Right lobe of liver (tissue), 6 donors: ENCODE measurements around the gene SH3RF3. TPM values are rescaled to one million over a fixed set of nuclear protein-coding genes. Genes with fewer than 3 reads are reported as not detected.
"Not testable (repeated sequence)": the region's sequence is repeated elsewhere in the genome, so short reads cannot be mapped to it uniquely, and the experiment has no call there.

Experiments
- ATAC-seq, 4 donors: fragments of 200-7000 bp; cut with Tn5 transposase; one replicate each; pipeline ENCODE4 v1.9.1; 2020; ENCODE audit warnings: mild to moderate bottlenecking in 4 of 4, moderate library complexity in 4 of 4
- DNase-seq, 3 donors: peaks; one replicate each; pipeline ENCODE4 v3.0.0-alpha.2; 2020
- H3K27ac ChIP-seq, 3 donors: fragments of 200-600 bp; one replicate each; pipeline ENCODE4 v1.8.0; 2022
- H3K27me3 ChIP-seq, 2 donors: fragments of 200-600 bp; one replicate each; pipeline ENCODE4 v1.8.0; 2022
- H3K36me3 ChIP-seq, 4 donors: fragments of 200-600 bp; sonication (generic) in 1 of 4; one replicate each; pipeline versions ENCODE4 v1.5.1 to v1.8.0; 2017 to 2022; ENCODE audit warnings: control low read depth in 1 of 4
- H3K4me1 ChIP-seq, 4 donors: fragments of 200-600 bp; sonication (generic) in 1 of 4; one replicate each; pipeline versions ENCODE4 v1.5.1 to v1.8.0; 2017 to 2022; ENCODE audit warnings: control low read depth in 1 of 4
- H3K4me3 ChIP-seq, 3 donors: fragments of 200-600 bp; one replicate each; pipeline ENCODE4 v1.8.0; 2022
- H3K9me3 ChIP-seq, 4 donors: fragments of 200-600 bp; sonication (generic) in 1 of 4; one replicate each; pipeline versions ENCODE4 v1.5.1 to v1.8.0; 2017 to 2022; ENCODE audit warnings: control low read depth in 1 of 4
- CTCF ChIP-seq, 4 donors: fragments of 200-600 bp in 3 of 4; fragments of 450-650 bp in 1 of 4; IDR thresholded peaks; one replicate each; pipeline versions ENCODE4 v1.5.1 to v1.8.0; 2016 to 2022; ENCODE audit warnings: antibody characterized with exemption in 4 of 4, mild to moderate bottlenecking in 2 of 4
- POLR2A ChIP-seq: fragments of 450-650 bp; IDR thresholded peaks from one replicate; pipeline ENCODE4 v1.6.1; 2017; ENCODE audit warnings: antibody characterized with exemption, mild to moderate bottlenecking
- WGBS: methylation state at CpG from one replicate; pipeline ENCODE4 v1.1.6; 2018; ENCODE audit warnings: low coverage, low lambda C conversion rate; ENCODE audit not compliant: insufficient coverage; ENCODE audit errors: missing lambda C conversion rate; 5-methylcytosine and 5-hydroxymethylcytosine counted together
- intact Hi-C, 2 donors: fragments of 100-400 bp; cut with DNase I; formaldehyde crosslinking; loops; one replicate each; pipeline versions ENCODE4 v1.11.2 to v1.14.1; 2022
- total RNA-seq, 6 experiments: library from RNA; depleted of rRNA in 2 of 6; stranded (reverse); fragments of >200 nt in 2 of 6; fragmentation: NEBNext Ultra II Directional in 3 of 6; extraction: Animal tissue kit (Norgen Biotek cat#: 25700) in 3 of 6; gene quantifications; one replicate each; pipeline versions ENCODE4 v1.1.0 to v1.2.4, GENCODE V29; 2016 to 2023
- donor health status: DM: no; HTN: yes; CAD: no.
- donor health status: DM: no; HTN: no; CAD: no.
- donor health status: DM: no; HTN: no; CAD: no.
- donor health status: DM: no; HTN: yes; CAD: no.
- donor health status: DM: no; HTN: yes; CAD: no.

SH3RF3 gene
- total RNA-seq, 6 experiments from 2014 or later = 0.68 to 1.6 (median 1.2) TPM

- ATAC-seq = no peak
- DNase-seq = no peak
- TF ChIP-seq CTCF (IDR thresholded peaks at IDR 0.05) (no peak), POLR2A (no peak)
- 86% methylated on average over 1 of the region's 7 CpGs for WGBS
- H3K27me3 ChIP-seq = no peaks in the 10 kb centered on the region
- H3K36me3 ChIP-seq = no peaks in the 10 kb centered on the region
- no peak overlapping the region for H3K4me3 ChIP-seq
- H3K9me3 ChIP-seq = no peaks in the 10 kb centered on the region
- no peaks in the 10 kb centered on the region for H3K4me1 ChIP-seq
- H3K27ac ChIP-seq = no peak overlapping the region
- intact Hi-C loops = no loop called here
Observed at GRCh38 chr2:109533823-109534222, 404.8 kb downstream of the SH3RF3 start.

- ATAC-seq (peak; percentile 20 to 59 (median 24)), DNase-seq (no peak)
- H3K27ac ChIP-seq = no peak overlapping the region
- H3K27me3 ChIP-seq = no peaks in the 10 kb centered on the region
- intact Hi-C loops = no loop called here
- H3K9me3 ChIP-seq = no peaks in the 10 kb centered on the region
- no peaks in the 10 kb centered on the region for H3K4me1 ChIP-seq
- H3K4me3 ChIP-seq = no peak overlapping the region
- TF ChIP-seq CTCF (IDR thresholded peaks at IDR 0.05) (no peak), POLR2A (no peak)
- no peaks in the 10 kb centered on the region for H3K36me3 ChIP-seq
- 66% methylated on average over 6 of the region's 6 CpGs for WGBS
Observed at GRCh38 chr2:109535217-109535946, 406.4 kb downstream of the SH3RF3 start.

- H3K27me3 ChIP-seq, DNase-seq, H3K27ac ChIP-seq, H3K4me3 ChIP-seq, ATAC-seq, H3K36me3 ChIP-seq, intact Hi-C loops, H3K4me1 ChIP-seq, H3K9me3 ChIP-seq: not testable (repeated sequence)
- 60% methylated on average over 1 of the region's 3 CpGs for WGBS
Observed at GRCh38 chr2:109536556-109536955, 407.6 kb downstream of the SH3RF3 start.

GRCh38 chr2:109537565-109538222, 408.7 kb downstream of the SH3RF3 start:
- Histone ChIP-seq H3K4me1 (no peaks in the 10 kb centered on the region), H3K9me3 (no peaks in the 10 kb centered on the region), H3K4me3 (no peak overlapping the region), H3K36me3 (no peaks in the 10 kb centered on the region), H3K27ac (no peak overlapping the region), H3K27me3 (no peaks in the 10 kb centered on the region)
- intact Hi-C loops = no loop called here
- DNase-seq = no peak
- ATAC-seq = peak in 2 of 4 donors; percentile 33 to 68
- TF ChIP-seq POLR2A (no peak), CTCF (IDR thresholded peaks at IDR 0.05) (no peak)
- WGBS = 86% methylated on average over 9 of the region's 10 CpGs

- TF ChIP-seq POLR2A = no peak
- 80% methylated on average over 2 of the region's 8 CpGs for WGBS
- Histone ChIP-seq H3K9me3 (no peaks in the 10 kb centered on the region), H3K27ac (no peak overlapping the region), H3K27me3 (no peaks in the 10 kb centered on the region), H3K4me3 (no peak overlapping the region), H3K4me1 (no peaks in the 10 kb centered on the region), H3K36me3 (no peaks in the 10 kb centered on the region)
- intact Hi-C loops = no loop called here
- DNase-seq (no peak), ATAC-seq (no peak)
Observed at GRCh38 chr2:109538546-109538945, 409.5 kb downstream of the SH3RF3 start.
